Erythroblast (primary cell): ENCODE results near the gene CYP3A7.

ENCODE experiments used
- GATA1 ChIP-seq: IDR thresholded peaks from 2 replicates; pipeline ENCODE4 v1.6.1; 2011; ENCODE audit warnings: low read depth, mild to moderate bottlenecking, control low read depth, low read length, moderate library complexity
- POLR2A ChIP-seq: IDR thresholded peaks from 2 replicates; pipeline ENCODE4 v1.6.1; 2011; ENCODE audit warnings: mild to moderate bottlenecking, low read length

DNA sequence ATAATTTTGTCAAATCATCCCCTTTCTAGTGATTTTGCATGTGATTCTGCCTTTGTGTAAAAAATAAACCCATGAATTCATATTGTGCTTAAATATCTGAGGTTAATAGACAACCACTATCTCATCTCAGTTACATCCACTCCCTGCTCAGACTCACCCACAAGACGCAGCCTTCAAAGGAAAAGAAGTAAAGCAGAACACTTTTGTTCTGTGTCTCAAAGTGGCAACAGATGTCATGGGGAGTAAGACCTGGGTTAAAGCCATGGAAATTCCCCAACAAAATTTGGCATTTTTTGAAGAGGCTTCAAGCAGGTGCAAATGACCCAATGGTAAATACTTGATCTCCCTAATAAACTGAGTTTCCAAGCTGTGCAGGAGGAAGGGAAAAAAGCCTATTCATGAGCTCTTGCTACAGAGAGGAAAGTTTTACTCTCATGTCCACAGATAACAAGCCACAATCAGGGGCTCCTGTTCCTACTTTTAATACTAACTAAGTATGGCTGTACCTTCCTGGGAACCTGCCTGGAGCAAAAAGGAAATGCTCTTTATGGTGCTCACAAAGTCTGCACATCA lies 4.7 kb downstream of the CYP3A7 start:
- TF ChIP-seq POLR2A: no peak
- no peak for TF ChIP-seq GATA1
